Retina (tissue), 1 donor: ENCODE data around the gene RET.

ENCODE experiments used
- DNase-seq: peaks from one replicate; pipeline ENCODE4 v3.0.0-alpha.2; 2016

Gene RET

GRCh38 chr10:43064331-43065075 is 12.4 kb upstream of the RET start:
- DNase-seq = no peak

DNA sequence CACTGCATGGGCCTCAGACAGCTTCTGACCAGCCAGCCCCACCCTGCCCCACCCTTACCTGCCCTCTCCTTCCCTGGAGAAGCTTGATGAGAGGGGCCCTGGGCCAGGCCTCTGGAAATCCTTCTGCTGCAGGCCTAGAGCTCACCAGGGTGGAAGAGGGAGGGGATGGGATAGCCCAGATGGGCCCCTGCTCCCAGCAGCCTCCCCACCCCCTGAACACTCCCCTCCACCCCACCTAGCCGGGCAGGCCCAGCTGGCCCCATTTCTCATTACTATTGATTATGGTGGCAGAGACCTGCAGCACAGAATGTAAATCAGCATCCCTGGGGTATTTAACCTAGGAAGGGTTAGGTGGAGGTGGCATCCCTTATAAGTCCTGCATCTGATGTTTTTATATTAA is 11.6 kb upstream of the RET start:
- DNase-seq = no peak

- no peak for DNase-seq
Measured at GRCh38 chr10:43065761-43066160, 11.1 kb upstream of the RET start.

GRCh38 chr10:43066481-43066880 is 10.4 kb upstream of the RET start:
- DNase-seq = no peak

- DNase-seq = no peak
Measured at GRCh38 chr10:43067391-43068135, 9.3 kb upstream of the RET start.

DNA sequence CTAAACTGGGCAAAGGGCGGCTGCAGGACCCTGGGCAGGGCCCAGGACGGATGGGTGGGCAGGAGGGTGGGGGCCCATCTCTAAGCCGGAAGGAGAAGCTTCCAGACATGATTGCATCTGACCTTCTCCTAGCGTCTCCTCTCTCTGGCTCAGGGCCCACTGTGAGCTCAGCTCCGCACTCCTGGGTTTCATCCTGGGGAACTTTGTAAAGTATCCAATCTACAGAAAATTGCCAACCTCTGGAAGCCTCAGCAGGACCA is 8.8 kb upstream of the RET start:
- no peak for DNase-seq

GRCh38 chr10:43068471-43069210 is 8.2 kb upstream of the RET start:
- DNase-seq = no peak

GRCh38 chr10:43069211-43069515 is 7.7 kb upstream of the RET start:
- no peak for DNase-seq

- no peak for DNase-seq
Measured at GRCh38 chr10:43069579-43069978, 7.3 kb upstream of the RET start.

DNA sequence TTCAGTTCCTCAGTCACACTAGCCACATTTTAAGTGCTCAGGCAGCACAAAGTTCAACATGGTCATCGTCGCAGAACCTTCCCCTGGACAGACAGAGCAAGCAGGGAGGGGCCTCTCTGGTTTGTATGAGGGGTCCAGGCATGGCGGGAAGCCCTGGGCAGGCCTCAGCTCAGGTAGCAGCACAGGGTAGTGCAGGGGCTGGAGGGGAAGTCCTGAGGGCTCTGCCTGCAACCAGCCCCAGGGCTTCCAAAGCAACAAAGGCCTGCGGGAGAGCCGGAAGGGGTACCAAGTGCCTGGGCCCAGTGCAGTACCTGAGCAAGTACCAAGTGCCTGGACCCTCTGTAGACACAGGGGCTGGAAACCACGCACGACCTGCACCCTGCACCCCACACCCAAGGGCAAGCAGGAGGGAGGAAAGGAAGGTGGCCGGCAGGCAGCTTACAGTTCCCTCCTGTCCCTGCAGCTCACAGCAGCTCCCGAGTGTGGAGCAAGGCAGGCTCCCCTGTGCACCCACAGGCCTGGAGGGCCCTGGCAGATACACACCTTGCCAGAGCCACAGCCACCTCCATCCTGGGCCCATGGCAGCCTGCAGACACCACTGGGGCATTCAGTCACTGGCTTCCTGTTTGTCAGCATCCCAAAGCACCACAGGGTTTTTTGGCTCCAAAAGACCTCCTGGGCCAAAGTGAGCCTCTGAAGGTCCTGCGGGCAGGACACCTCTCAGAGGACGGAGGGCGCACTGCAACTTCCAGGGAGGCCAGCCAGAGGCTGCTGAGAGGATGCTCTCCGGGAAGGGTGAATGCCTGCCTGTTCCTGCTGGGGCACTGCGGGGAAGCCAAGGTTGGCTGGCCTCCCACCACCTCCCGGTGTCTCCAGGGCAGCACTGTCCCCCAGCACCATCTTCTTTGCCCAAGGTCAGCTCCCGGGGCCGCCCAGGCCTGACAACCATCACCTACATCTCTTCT is 6.5 kb upstream of the RET start:
- no peak for DNase-seq

GRCh38 chr10:43071865-43072650 is 4.8 kb upstream of the RET start:
- no peak for DNase-seq

DNA sequence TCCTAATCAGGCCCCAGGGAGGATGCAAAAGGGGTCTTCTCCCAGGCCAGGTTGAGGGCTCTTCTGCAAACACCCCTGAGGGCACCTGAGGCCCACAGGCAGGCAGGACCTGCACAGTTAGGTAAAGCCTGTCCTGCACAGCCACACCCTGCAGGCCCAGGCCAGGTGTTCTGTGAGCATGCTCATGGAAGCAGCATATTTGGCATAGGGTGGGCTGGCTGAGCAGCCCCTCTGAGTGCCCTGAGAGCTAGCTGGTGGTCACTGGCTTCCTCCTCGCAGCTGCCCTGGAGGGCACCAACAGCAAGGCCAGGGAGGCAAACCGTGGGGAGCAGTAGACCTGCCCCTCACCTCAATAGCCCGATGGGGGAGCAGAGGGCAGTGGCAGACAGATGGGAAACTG is 3.7 kb upstream of the RET start:
- DNase-seq = no peak

GRCh38 chr10:43073721-43074120 is 3.1 kb upstream of the RET start:
- no peak for DNase-seq

GRCh38 chr10:43074409-43074808 is 2.5 kb upstream of the RET start:
- DNase-seq = no peak

GRCh38 chr10:43074827-43075611 is 1.9 kb upstream of the RET start:
- no peak for DNase-seq

- peak; percentile 43 for DNase-seq
Measured at GRCh38 chr10:43075612-43076003, 1.3 kb upstream of the RET start.

GRCh38 chr10:43076311-43076875 is 476 bp upstream of the RET start:
- DNase-seq = peak; percentile 77

DNA sequence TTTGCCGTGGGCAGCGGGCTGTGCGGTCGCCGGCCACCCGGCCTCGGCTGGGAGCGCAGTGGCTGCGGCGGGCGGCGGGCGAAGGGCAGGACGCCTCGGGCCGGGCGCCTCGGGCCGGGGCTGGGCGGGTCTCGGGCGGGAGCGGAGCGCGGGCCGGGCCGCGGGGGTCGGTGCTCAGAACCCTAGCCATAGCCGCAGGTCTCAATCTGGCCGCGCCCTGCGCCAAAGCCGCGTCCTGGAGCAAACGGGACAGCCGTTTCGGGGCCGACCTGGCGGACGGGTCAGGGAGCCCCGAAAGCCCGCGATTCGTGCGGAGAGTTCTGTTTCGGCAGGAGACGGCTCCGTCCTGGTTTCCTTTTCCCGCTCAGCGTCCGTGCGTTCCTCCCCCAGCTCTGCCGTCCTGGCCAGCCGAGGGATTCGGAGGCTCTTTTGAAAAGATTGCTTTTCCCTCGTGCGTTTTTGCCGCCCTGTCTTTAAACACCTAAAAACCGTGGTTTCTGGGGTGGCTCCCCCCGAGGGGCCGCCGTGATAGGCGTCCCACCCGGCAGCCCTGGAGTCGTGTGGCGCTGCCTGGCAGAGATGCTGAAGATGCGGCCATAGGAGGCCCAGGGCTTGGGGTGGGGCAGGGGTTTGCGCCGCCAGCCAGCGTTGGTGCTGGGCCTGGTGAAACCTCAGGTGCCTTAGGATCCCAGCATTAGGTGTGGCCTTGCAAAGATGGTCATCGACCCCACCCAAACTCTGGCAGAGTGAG is 727 bp downstream of the RET start:
- DNase-seq = peak; percentile 49

DNA sequence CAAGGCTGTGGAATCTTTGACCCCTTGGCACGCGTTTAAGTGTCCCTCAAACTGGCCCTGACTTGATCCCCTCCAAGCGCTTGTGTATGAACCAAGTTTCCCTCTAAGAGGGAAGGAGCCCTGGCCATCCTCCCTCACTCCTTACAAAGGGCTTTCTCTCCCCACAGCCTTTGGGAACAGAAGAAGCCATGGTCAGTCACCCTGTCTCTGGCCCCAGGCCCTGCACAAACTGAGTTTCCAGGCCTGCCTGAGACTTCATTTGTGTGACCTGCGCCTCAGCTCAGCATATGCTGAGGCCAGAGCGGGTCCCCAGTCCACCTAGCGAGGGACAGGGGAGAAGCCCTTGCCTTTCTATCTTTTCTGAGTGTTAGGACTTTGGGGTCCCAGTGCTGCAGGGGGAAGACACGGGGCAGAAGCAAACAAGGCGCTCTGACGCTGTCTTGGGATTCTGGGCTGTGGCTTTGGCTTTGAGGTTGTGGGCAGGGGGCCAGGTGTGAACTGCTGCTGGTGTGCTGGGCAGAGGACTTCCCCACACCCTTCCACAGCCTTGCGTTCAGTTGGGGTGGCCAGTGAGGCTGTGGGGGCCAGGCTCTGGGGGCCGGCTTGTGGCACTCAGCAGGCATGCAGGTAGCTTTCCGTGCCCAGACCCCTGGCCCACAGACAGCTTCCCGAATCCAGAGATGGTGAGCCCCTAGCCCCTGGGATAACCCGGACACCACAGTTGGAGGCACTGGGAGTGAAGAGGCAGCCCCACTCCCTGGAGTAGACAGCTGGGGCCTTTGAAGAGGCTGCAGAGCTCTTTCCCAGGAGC is 1.5 kb downstream of the RET start:
- DNase-seq = peak; percentile 38

GRCh38 chr10:43078986-43079273 is 2.1 kb downstream of the RET start:
- DNase-seq = peak; percentile 70
